Coronary artery (tissue), 2 donors: Measurements from ENCODE around the gene RAB29.

Source experiments
- DNase-seq: peaks from one replicate; pipeline ENCODE4 v3.0.0-alpha.2; 2017; ENCODE audit warnings: low spot score
- H3K27ac ChIP-seq, 2 donors: fragments of 200-600 bp; sonication (generic); one replicate each; pipeline ENCODE4 v1.5.1; 2016 to 2019
- H3K4me3 ChIP-seq: fragments of 200-600 bp; sonication (generic); 2 replicates; pipeline ENCODE4 v1.5.1; 2016; ENCODE audit warnings: mild to moderate bottlenecking, moderate library complexity
- TF ChIP-seq, protein P1 (sequence below): fragments of 200-600 bp; sonication (generic); IDR thresholded peaks from one replicate; pipeline ENCODE4 v1.5.1; 2019; ENCODE audit warnings: antibody characterized with exemption

Gene RAB29

DNA sequence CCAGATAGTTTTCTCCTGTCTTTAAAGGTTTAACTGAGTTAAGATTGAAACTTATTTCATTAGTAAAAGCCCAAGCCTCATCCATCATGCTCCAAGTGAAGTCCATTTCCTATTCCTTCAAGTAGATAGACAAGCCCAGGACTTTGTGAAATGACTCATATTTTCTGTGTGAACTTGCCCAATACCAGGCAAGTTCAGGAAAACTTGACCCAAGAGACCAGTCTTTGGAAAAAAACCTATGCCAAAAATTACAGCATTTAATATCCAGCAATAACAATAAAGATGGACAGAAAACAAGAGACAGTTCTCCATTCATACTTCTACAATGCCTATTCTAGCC lies 405 bp upstream of the RAB29 start:
- TF ChIP-seq, protein P1, sequence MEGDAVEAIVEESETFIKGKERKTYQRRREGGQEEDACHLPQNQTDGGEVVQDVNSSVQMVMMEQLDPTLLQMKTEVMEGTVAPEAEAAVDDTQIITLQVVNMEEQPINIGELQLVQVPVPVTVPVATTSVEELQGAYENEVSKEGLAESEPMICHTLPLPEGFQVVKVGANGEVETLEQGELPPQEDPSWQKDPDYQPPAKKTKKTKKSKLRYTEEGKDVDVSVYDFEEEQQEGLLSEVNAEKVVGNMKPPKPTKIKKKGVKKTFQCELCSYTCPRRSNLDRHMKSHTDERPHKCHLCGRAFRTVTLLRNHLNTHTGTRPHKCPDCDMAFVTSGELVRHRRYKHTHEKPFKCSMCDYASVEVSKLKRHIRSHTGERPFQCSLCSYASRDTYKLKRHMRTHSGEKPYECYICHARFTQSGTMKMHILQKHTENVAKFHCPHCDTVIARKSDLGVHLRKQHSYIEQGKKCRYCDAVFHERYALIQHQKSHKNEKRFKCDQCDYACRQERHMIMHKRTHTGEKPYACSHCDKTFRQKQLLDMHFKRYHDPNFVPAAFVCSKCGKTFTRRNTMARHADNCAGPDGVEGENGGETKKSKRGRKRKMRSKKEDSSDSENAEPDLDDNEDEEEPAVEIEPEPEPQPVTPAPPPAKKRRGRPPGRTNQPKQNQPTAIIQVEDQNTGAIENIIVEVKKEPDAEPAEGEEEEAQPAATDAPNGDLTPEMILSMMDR = no peak
- Histone ChIP-seq H3K4me3 (peak overlapping the region; percentile 83), H3K27ac (peak overlapping the region; percentile 63 to 87)
- DNase-seq = no peak

DNA sequence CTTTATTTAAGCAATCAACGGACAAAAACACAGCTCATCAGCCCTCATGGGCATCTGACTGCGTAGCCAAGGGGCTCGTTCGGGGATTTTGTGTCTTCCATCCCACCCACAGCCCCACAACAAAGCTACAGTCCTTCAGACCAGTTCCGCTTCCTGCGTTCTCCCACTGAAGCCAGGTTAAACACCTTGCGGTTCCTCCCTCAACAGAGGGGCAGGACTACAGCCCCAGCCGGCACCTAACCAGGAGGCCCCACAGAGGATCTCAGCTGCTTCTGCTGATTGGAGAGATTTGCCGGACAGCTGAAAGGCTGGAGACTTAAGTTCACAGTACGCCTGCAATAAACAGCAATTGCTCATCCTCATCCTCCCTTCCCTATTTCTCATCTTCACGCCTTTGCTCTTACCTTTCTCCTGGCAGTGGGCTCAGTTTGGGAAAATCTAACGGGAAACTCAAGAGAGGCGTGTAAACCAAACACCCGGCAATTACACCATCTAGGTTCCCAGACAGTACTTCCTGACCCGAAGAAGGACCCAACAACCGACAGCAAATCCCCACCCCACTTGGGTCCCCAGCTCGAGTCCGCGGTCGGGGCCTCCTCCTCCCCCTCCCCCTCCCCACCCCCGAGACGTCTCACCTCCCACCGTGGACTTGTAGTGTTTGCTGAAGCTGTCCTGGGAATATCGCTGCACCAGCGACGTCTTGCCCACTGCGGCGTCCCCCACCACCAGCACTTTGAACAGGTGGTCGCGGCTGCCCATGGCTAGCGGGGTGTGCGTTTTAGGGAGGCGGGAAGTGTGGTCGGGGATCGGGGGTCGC lies 876 bp downstream of the RAB29 start:
- TF ChIP-seq, protein P1 = no peak
- Histone ChIP-seq H3K27ac (peak overlapping the region; percentile 63 to 87), H3K4me3 (peak overlapping the region; percentile 83)
- DNase-seq = peak; percentile 79

DNA sequence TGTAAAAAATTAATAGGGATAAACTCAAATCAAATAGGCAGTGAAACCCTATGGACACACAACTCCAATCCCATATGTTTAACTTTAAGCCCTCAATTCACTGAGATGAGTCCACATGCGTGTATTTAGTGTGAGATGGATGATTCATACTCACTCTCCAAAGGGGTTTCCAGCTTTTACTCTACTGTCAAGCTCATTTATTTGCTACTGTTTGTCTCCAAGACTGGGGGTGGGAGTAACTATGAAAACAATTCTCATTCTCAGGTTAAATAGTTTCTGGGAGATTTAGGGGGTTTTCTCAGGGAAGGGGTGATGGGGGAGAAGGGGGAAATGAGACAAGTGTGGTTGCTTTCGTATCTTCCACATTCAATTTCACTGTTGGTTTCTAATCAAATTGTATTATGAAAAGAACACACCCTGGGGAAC lies 2.7 kb downstream of the RAB29 start:
- TF ChIP-seq, protein P1 = no peak
- Histone ChIP-seq H3K27ac (no peak overlapping the region), H3K4me3 (no peak overlapping the region)
- no peak for DNase-seq

DNA sequence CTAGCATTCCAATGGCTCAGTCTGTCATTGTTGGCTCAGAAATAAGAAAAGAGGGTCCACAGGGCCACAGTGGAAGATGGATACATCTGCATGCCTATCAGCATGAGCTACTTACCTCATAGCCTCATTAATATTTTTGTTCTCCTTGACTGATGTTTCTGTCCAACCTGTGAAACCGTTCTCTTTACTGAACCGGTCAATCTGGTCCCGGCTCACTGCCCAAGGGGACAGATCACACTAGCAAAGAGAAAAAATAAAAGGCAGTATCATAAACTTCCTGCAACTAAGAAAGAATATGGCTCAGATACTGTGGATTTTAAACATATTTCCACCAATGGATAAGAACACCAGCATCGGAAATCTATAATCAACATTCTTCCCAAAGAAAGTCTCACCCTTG lies 4.7 kb downstream of the RAB29 start:
- no peak for DNase-seq
- TF ChIP-seq, protein P1 = no peak
- no peak overlapping the region for H3K27ac ChIP-seq
- H3K4me3 ChIP-seq = no peak overlapping the region

DNA sequence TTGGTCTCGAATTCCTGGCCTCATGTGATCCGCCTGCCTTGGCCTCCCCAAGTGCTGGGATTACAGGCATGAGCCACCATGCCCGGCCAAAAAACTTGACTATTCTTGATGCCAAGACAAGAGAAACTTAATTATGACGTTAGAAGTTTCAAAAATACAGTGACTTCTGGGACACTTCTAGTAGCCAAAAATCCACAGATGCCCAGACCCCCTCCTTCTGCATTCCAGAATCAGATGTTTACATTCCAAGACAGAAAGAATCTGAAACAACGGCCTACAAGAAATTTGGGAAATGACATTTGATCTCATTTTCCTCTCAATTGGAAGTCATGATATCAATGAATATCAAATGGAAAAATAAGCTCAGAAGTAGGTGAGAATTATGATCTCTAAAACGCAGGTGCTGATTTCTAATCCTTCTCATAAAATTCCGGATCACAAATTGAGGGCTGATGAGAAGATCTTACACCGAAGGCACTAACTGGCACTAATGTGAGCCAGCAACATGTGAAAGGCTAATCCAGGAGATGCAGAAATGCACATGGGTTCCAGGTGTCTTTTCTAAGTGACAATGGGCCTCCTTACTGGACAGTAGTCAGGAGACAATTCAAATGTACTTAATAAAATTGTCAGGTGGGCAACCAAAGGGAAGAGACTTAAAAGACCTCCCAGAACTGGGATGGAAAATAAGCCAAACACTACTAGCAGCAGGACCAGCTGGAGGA lies 5.5 kb downstream of the RAB29 start:
- H3K4me3 ChIP-seq = no peak overlapping the region
- H3K27ac ChIP-seq = no peak overlapping the region
- TF ChIP-seq, protein P1 = no peak
- DNase-seq = no peak

DNA sequence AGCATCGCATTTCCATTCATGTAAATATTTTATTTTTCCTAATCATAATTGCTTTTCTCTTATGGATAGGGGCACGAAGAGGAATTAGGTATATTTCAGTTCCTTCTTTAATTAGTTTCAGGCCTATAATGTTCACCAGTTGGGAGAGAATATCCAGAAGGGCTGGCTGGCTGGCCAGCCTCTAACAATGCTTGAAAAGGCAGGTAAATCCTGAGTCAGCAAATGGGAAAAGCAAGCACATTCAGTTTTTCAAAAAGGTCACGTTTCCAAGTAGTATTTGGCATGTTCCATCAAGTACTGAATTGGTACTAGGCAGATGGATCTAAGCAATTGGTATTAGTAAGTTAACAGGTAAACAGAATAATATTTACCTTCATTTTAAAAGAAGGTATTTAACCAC lies 8.0 kb downstream of the RAB29 start:
- TF ChIP-seq, protein P1 = no peak
- no peak overlapping the region for H3K4me3 ChIP-seq
- no peak for DNase-seq
- H3K27ac ChIP-seq = no peak overlapping the region

DNA sequence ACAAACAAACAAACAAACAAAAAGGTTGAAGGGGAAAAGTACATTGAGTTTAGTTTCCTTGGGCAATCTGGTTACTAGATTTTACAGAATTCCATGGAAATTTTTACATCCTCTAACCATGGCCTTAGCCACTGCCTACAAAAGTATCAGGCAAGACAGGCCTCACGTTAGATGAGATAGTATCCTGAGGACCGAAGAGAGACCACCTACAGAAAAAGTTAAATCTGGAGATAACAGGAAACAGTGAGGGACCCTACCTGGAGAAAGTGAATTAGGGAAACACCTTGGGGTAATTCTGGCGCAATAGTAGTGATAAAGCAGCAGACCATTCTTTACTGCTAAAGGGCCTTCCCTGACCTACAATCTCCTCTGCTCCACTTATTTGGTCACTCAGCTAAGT lies 8.7 kb downstream of the RAB29 start:
- H3K4me3 ChIP-seq = no peak overlapping the region
- TF ChIP-seq, protein P1 = no peak

More for the DNA sequence above, 8.7 kb downstream of the RAB29 start:
- H3K27ac ChIP-seq = no peak overlapping the region
- DNase-seq = no peak
